HG03571 (cell line): ENCODE data around the gene CMKLR1.

Source experiments
- ATAC-seq: cut with Tn5 transposase; IDR thresholded peaks from one replicate; pipeline ENCODE4 v1.9.1; 2021; ENCODE audit not compliant: unreplicated experiment

The CMKLR1 gene

GRCh38 chr12:108317308-108318234, 21.5 kb downstream of the CMKLR1 start:
- no peak for ATAC-seq

DNA sequence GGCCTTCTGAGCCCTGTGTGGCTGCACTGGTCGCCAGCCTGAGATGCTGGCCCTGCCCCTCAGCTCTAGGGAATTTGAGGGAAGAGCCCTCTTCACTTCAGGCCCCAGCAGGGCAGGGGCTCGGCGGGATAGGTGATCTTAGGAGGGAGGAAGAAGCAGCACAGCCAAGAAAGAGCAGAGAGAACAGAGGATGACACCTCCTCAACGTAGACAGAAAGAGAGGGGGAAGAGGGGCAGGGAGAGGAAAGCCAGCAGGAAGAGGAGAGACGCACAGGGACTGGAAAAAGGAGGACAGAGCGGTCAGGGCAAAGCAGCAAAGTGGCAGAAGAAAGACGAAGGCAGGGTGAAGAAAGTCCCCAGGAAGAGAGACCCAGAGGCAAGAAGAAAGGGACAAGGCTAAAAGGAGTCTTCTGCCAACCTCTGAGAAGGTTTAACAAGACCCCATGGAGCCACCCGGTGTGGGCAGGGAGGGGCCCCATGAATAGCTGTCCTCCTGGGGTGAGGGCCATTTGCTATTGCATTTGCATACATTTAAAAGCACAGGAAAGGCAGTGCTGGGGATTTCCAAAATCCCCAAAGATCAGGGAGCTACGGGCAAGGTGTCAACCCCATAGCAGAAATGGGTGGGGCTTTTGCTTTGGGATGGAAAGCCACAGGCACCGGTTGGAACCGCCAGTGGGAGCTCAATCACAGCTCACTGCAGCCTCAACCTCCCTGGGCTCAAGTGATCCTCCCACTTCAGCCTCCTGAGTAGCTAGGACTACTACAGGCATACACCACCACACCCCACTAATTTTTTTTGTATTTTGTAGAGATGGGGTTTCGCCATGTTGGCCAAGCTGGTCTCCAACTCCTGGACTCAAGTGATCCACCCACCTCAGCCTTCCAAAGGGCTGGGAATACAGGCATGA, 22.7 kb downstream of the CMKLR1 start:
- no peak for ATAC-seq

DNA sequence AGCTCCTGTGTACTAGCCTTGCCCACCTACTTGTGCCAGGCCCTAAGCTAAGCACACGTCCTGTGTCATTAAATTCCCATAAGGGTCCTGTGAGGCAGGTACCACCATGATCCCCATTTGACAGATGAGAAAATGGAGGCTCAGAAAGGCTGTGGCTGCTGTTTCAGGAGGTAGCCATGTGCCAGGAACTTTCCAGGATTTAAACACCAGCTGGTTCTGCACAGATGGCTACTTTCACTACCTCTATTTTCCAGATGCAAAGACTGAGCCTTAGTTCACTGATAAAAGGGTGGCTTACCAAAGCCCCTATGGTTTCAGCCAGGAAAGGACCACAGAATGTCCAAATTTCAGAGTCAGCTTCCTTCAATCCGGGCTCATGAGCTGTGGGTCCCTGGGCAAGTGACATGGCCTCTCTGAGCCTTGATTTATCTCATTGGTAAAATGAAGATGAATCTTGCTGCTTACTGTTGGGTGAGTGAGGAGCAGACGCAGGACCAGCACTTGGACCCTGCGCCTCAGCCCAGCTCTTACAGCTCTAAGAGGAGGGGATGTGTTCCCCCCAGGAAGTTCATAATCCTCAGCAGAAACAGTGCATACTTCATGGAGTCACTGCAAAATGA, 23.5 kb downstream of the CMKLR1 start:
- ATAC-seq: no peak

- ATAC-seq: no peak
Observed at GRCh38 chr12:108313606-108314351, 25.3 kb downstream of the CMKLR1 start.

DNA sequence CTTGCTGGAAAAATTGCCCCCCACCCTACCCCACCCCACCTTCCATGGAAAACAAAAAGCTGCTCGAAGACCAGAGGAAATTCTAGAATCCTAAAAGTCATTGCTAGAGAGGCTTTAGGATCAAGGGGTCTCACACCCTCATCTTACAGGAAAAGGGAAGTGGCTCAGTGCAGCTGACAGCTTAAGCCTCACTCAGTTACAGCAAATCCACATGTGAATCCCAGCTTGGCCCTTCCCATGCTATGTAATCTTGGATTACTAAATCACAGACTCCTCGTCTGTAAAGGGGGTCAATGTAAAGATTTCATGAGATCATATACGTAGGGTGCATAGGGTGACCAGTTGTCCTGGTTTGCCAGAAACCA, 25.9 kb downstream of the CMKLR1 start:
- no peak for ATAC-seq

- ATAC-seq: no peak
Observed at GRCh38 chr12:108312693-108313189, 26.4 kb downstream of the CMKLR1 start.

- no peak for ATAC-seq
Observed at GRCh38 chr12:108312073-108312659, 26.9 kb downstream of the CMKLR1 start.

GRCh38 chr12:108311605-108312004, 27.5 kb downstream of the CMKLR1 start:
- ATAC-seq: no peak

DNA sequence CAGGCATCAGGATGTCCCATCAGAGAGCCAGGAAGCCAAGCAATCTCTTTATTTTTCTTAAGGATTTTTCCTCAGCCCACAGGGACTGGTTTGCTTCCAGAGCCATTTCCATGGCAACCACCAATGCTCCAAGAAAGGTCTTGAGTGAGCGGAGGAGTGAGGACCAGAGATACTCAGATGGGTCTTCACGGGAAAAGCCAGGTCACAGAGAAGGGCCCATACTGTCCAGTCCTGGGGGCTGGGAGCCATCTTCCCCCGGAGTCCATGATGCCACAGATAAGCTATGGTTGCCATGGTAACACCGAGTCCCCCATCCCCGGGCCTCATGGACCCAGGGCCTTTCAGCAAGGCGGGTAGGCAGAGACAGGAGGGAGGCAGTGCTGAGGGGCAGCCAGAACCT, 28.6 kb downstream of the CMKLR1 start:
- no peak for ATAC-seq

GRCh38 chr12:108309674-108310312, 29.3 kb downstream of the CMKLR1 start:
- no peak for ATAC-seq

DNA sequence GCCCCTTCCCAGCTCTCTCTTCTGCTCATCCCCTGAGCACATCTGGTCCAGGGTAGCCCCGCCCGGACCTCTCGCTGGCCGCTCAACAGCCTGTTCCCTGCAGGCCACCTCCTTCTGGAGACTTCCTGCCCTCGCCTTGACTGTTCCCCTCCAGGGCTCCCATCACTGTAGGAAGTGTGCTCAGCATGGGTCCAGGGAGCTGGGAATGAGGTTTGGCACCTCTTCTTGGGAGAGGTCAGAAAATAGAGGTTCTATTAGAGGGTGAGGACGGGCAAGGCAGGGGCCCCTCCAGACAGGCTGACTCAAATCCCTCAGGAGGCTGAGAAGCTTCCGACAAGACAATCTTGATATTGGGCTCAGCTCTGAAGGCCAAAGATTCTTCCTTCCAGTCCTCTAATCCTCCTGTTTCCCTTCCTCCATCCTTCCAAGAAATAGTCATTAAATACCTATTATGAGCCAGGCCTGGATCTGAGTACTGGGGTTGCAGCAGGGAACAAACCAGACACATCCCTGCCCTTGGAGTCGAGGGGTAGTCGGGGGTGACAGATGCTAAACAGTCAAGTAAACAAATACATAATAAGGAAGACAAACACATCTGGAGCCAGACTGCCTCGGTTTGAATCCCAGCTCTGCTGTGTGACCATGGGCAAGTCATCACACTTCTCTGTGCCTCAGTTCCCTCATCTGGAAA, 30.6 kb downstream of the CMKLR1 start:
- no peak for ATAC-seq

GRCh38 chr12:108307006-108307405, 32.1 kb downstream of the CMKLR1 start:
- ATAC-seq: no peak

- ATAC-seq: no peak
Observed at GRCh38 chr12:108306506-108306905, 32.6 kb downstream of the CMKLR1 start.

- no peak for ATAC-seq
Observed at GRCh38 chr12:108305991-108306501, 33.1 kb downstream of the CMKLR1 start.

DNA sequence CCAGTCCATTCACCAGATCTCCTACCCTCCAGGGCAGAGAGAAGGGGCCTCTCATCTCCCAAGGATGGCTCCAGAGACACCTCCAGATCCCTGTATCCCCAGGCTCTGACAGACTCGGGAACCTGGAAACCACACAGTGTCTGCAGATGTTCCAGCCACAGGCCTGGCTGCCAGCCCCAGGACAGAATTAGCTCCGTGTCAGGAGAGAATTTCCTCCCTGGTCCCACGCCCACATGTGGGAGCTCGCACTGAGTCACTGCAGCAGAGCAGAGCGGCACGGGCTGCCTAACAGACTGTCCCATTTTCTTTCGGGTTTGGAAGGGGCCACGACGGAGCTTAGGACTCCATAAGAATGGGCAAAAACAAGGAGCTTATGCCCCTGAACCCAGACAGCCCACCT, 33.6 kb downstream of the CMKLR1 start:
- no peak for ATAC-seq

DNA sequence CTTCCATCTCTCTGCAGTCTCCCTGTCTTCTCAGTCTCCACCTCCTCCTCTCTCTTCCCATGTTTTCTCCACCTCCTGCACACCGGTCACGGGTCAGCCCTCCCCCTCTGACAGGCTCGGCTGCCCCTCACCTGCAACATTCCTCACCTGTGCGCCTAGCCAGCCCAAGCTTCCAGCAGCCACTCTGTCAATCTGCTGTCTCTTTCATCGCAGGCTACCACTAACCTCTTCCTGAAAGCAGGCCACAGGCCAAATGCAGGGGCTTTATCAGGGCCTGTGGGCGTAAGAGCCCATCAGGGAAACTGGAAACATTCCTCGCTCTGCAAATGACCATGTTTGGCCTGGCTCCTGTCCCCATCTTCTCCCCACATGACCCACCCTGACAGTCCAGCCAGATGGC, 34.5 kb downstream of the CMKLR1 start:
- no peak for ATAC-seq

- ATAC-seq: no peak
Observed at GRCh38 chr12:108303703-108304102, 35.4 kb downstream of the CMKLR1 start.

DNA sequence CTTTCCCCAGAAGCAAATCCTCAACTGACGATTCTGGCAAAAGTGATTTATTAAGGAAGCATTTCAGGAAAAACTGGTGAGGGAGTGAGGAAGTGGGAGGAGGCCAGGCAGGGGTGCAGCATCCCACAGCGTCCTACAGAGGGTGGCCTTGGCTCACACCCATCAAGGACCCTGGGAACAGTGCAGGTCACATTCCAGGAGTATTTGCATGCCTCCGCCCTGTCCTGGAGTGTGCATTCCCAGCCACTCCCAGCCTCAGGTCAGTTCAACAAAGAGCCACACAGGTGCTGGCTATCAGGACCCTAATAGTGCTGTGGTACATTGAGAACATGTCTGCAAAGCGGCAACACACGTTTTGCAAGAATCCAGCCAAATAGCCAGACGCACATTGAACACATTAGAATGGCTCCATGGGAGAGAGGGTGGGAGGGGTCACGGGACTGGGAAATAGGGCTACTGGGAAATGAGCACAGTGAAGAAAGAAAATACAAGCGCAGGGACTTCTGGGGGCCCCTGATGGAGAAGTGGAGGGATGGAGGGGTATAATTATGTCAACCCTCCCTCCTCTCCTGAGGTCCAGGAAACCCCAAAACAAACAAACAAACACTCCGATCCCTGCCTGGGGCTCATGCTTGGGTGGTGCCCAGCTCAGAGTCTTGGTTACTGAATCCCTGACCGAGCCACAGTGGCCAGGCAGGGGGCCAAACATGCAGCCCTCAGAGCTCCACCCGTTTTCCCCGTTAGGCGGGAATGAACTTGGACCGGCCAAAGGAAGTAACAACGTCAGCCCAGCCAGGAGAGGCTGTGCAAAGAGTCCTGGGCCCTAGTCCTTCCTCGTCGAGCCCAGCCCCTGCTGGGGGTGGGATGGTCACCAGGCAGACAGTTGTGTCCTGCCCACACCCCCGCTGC, 36.5 kb downstream of the CMKLR1 start:
- no peak for ATAC-seq
